Activated gamma-delta T cell treated with anti-CD3 and anti-CD28 coated beads, Interleukin-2, amount 50 U/mL, for 16 hours (primary cell): Measurements from ENCODE around the gene RNGTT.
"Not testable (repeated sequence)": the region's sequence is repeated elsewhere in the genome, so short reads cannot be mapped to it uniquely, and the experiment has no call there.

Experiments
- DNase-seq: peaks from one replicate; pipeline ENCODE4 v3.0.0-alpha.2; 2020; ENCODE audit warnings: low read depth

The RNGTT gene

GRCh38 chr6:88807622-88808021 is 155.8 kb downstream of the RNGTT start:
- DNase-seq = no peak

DNA sequence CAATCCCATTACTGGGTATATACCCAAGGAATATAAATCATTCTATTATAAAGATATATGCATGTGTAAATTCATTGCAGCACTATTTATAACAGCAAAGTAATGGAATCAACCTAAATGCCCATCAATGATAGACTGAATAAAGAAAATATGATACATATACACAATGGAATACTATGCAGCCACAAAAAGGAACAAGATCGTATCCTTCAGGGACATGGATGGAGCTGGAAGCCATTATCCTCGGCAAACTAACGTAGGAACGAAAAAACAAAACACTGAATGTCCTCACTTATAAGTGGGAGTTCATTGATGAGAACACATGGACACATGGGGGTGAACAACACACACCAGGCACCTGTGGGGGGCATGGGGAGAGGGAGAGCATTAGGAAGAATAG is 156.7 kb downstream of the RNGTT start:
- no peak for DNase-seq

DNA sequence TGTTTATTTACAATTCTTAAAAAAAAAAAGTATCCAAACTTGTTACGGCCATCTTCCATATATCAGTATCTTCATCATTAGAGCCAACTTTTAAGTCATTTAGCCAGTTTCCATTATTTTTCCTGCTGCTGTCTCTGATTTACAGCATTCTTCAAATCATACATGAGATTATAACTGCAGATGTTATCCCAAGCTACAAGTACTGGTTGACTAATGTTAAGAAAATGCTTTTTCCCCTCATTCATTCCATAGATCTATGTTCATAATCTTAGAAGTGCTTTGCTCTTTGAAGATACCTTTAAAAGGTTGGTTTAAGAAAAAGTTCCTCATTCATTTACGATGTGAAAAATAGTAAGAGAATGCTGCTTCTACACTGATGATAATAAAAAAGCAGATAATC is 158.7 kb downstream of the RNGTT start:
- no peak for DNase-seq

- DNase-seq = no peak
These were observed 177.9 kb downstream of the RNGTT start for GRCh38 chr6:88785478-88785877.

DNA sequence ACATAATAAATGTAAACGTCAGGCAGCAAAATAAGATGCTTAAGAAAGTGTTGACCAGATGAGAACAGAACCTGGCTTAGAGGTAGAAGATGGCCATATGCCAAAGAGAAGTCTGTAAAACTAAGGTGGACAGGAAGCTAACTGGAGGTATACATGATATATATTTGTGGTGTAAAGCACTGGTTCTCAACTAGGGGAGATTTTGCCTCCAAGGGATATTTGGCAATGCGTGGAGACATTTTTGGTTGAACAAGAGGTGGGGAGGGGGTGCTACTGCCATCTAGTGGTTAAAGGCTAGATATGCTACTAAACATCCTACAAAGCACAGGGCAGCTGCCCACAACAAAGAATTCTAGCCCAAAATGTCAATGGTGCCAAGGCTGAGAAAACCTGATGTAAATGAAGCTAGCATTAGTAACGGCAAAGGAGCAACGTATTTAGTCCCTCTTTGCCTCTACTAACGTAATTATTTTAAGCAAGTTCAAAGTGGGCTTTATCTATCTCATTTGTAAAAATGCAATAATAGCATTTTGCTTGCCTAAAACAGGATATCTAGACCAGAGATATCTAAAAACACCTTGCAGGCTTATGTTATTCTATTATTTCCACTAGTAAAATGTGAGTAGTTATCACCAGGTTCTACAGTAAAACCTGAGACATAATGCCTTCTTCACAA is 182.6 kb downstream of the RNGTT start:
- DNase-seq = peak; percentile 42

DNA sequence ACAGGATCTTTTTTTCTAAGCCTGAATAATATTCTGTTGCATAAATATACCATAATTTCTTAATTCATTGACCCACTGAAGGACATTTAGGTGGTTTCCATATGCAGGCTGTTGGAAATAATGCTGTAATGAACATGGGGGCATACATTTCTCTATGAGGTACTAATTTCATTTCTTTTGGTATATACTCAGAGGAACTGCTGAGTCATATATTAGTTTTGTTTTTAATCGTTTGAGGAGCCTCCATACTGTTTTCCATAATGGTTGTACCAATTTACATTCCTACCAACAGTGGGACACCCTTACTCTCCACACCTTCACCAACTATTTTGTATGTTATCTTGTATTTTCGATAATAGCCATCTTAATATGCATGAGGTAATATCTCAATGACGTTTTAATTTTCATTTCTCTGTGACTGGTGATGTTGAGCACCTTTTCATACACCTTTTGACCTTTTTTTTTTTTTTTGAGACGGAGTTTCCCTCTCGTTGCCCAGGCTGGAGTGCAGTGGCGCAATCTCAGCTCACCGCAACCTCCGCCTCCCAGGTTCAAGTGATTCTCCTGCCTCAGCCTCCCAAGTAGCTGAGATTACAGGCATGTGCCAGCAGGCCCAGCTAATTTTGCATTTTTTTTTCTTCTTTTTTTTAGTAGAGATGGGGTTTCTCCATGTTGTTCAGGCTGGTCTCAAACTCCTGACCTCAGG is 187.4 kb downstream of the RNGTT start:
- no peak for DNase-seq

DNA sequence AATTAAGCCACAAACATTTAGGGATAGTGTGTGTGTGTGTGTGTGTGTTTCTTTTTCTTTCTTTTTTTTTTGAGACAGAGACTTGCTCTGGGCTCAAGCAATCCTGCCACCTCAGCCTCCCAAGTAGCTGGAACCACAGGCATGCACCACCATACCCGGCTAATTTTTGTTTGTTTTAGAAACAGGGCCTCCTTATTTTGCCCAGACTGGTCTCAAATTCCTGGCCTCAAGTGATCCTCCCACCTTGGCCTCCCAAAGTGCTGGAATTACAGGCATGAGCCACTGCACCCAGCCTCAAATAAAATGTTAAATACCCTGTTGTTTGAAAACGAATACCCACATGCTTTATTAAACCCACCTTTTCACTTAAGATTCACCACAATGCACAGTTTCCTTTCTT is 195.3 kb downstream of the RNGTT start:
- not testable (repeated sequence) for DNase-seq

- DNase-seq = no peak
These were observed 199.3 kb downstream of the RNGTT start for GRCh38 chr6:88764081-88764480.

- no peak for DNase-seq
These were observed 200.3 kb downstream of the RNGTT start for GRCh38 chr6:88763160-88763559.

- no peak for DNase-seq
These were observed 202.0 kb downstream of the RNGTT start for GRCh38 chr6:88761237-88762031.

DNA sequence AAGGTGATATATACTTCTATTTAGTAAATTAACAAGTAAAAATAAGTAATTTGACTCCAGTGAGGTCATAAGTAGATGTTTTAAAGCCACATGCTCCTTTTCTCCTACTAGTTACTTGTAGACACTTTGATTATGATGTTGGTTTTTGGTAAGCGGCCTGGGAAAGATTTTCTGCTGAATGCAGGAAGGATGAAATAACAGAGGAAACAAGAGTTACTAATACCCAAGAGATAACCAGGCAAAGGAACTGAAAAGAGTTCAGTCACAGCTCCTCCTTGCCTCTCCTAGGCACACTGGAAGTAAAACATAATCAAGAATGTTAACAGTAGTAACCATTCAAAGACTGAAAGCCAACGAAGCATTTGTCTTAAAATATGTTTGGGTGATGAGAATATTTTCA is 203.3 kb downstream of the RNGTT start:
- no peak for DNase-seq

GRCh38 chr6:88750936-88751335 is 212.5 kb downstream of the RNGTT start:
- DNase-seq = no peak

DNA sequence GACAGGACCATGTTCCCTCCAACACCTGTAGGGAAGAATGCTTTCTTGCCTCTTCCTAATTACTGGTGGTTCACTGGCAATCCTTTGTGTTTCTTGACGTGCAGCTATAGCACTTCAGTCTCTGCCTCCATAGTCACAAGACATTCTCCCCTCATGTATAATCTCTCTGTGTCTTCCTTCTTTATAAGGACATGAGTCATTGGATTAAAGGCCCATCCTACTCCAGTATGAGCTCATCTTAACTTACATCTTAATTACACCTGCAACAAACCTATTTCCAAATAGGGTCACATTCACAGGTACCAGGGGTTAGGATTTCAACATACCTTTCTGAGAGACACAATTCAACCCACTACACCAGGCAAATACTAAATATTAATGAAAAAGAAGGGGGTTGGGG is 213.6 kb downstream of the RNGTT start:
- DNase-seq = no peak

GRCh38 chr6:88748141-88748540 is 215.3 kb downstream of the RNGTT start:
- no peak for DNase-seq

DNA sequence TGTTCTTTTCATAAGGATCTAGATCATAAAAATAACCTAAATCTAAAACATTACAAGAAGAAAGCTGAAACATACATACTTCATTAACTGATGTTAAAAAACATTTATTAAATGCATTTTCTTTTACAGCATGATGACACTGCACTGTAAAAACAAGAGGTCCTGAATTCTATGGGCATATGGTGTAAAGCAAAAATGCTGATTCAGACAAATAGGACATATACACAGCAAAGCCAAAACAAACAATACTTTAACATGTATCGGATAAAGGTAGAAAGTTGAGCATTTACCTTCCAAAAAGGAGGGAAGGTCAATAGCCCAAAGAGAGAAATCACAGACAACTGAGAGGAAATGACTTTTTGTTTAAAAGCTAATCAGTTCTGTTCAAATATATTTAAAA is 221.5 kb downstream of the RNGTT start:
- DNase-seq = no peak

DNA sequence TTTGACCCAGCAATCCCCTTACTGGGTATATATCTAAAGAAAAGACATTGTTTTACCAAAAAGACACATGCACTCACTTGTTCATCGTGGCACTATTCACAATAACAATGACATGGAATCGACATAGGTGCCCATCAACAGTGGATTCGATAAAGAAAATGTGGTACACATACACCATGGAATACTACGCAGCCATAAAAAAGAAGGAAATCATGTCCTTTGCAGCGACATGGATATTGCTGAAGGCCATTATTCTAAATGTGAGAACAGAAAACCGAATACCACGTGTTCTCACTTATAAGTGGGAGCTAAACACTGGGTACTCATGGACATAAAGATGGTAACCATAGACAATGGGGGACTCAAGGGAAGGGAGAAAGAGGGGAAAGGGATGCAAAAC is 222.3 kb downstream of the RNGTT start:
- no peak for DNase-seq

DNA sequence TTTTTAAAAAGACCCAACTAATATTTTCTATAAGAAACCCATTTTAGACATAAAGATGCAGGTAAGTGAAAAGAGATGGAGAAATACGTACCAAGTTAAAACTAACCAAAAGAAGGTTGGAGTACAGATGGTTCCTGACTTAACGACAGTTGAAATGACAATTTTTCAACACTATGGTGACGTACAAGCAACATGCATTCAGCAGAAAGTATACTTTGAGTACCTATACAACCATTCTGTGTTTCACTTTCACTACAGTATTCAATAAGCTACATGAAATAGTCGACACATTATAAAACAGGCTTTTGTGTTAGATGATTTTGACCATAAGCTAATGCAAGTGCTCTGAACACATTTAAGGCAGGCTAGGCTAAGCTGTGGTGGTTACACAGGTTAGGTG is 228.9 kb downstream of the RNGTT start:
- DNase-seq = no peak

- no peak for DNase-seq
These were observed 232.8 kb downstream of the RNGTT start for GRCh38 chr6:88730611-88731011.

GRCh38 chr6:88728756-88729155 is 234.7 kb downstream of the RNGTT start:
- no peak for DNase-seq

DNA sequence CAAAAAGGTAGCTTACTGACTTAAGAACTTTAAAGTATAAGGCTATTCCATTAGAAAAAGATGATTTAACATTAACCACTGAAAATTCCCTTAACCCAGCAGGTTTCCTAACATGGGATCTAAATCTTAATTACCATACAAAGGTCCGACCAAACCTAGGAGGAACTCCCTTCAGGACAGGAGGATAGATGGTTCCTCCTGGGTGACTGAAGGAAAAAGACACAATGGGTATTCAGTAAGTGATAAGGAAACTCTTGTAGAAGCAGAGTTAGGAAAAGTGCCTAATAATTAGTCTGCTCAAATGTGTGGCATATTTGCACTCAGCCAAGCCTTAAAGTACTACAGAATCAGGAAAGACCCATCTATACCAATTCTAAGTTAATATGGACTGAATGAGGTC is 237.0 kb downstream of the RNGTT start:
- not testable (repeated sequence) for DNase-seq

DNA sequence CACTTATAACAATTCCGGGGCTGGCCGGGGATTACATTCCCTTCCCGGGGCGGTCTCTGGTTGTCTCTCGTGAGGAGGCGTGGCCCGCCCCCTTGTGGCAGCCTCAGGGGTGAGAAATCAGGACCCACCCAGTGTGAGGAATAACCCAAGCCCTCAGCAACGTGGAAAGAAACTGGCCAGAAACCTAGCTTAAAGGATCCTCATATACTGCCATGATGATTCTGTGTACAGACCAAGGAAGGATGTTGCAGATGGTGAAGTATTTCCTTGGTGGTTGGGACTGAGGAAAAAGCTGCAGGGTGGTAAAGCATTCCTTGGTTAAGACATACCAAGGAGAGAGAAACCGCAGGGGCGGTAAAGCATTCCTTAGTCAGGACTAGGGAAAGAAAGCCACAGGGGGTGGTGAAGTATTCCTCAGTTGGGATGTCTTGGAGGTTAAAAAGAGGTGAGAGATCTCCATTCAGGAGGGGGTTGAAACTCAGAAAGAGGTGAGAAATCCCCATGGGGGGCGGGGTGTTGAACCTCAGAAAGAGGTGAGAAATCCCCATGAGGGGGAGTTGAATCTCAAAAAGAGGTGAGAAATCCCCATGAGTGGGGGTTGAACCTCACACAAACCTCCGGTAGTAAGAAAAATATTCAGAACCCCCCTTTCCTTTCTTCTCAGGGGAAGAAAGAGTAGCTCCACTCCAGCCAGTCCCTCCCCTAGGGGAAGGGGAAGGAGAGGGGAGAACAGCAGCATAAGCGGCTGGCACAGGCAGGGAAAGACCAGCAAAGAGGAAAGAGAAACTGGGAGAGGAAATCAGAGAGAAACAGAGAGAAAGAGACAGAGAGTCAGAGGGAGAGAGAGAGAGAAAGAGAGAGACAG is 238.1 kb downstream of the RNGTT start:
- DNase-seq = no peak

GRCh38 chr6:88722686-88723085 is 240.7 kb downstream of the RNGTT start:
- DNase-seq = no peak
